HepG2 (cell line): ENCODE measurements around the gene C2orf81. TPM values are rescaled to one million over a fixed set of nuclear protein-coding genes. Genes with fewer than 3 reads are reported as not detected.

ENCODE experiments used
- LBX2 ChIP-seq: sonication (generic); formaldehyde crosslinking; IDR thresholded peaks from 2 replicates; pipeline ENCODE4 v1.5.0; 2020; ENCODE audit warnings: missing genetic modification reagents, mild to moderate bottlenecking, borderline replicate concordance
- NFE2L2 ChIP-seq: fragments of 150-350 bp; IDR thresholded peaks from 2 replicates; pipeline ENCODE4 v1.6.1; 2014; ENCODE audit warnings: low read length
- NFKBIZ ChIP-seq: IDR thresholded peaks from 2 replicates; pipeline ENCODE4 v1.6.1; 2018; ENCODE audit warnings: missing genetic modification reagents, missing compliant biosample characterization
- PHF8 ChIP-seq: sonication (generic); formaldehyde crosslinking; IDR thresholded peaks from 2 replicates; pipeline ENCODE4 v1.5.0; 2020; ENCODE audit warnings: missing genetic modification reagents
- PRDM4 ChIP-seq: sonication (generic); formaldehyde crosslinking; IDR thresholded peaks from 2 replicates; pipeline ENCODE4 v1.9.0; 2021; ENCODE audit warnings: missing genetic modification reagents, borderline replicate concordance
- PRMT3 ChIP-seq: sonication (generic); formaldehyde crosslinking; IDR thresholded peaks from 2 replicates; pipeline ENCODE4 v1.8.1; 2022; ENCODE audit warnings: low read depth, mild to moderate bottlenecking, moderate library complexity, missing genetic modification reagents, borderline replicate concordance
- RARA ChIP-seq: IDR thresholded peaks from 2 replicates; pipeline ENCODE4 v1.6.1; 2016; ENCODE audit warnings: missing genetic modification reagents, missing compliant biosample characterization
- RNF2 ChIP-seq: fragments of 450-650 bp; conservative IDR thresholded peaks from 2 replicates; pipeline ENCODE4 v1.6.1; 2016; ENCODE audit warnings: low read depth
- SAP130 ChIP-seq: IDR thresholded peaks from 2 replicates; pipeline ENCODE4 v1.6.1; 2016; ENCODE audit warnings: low read depth
- SMAD9 ChIP-seq: sonication (generic); formaldehyde crosslinking; IDR thresholded peaks from 2 replicates; pipeline ENCODE4 v1.5.1; 2020; ENCODE audit warnings: mild to moderate bottlenecking, missing genetic modification reagents
- TBL1XR1 ChIP-seq: fragments of 150-350 bp; IDR thresholded peaks from 2 replicates; pipeline ENCODE4 v1.6.1; 2014; ENCODE audit warnings: borderline replicate concordance, low read length; ENCODE audit not compliant: partially characterized antibody
- ZBTB42 ChIP-seq: sonication (generic); formaldehyde crosslinking; IDR thresholded peaks from 2 replicates; pipeline ENCODE4 v1.5.0; 2020; ENCODE audit warnings: mild to moderate bottlenecking, missing genetic modification reagents
- ZFP82 ChIP-seq: sonication (generic); formaldehyde crosslinking; IDR thresholded peaks from 2 replicates; pipeline ENCODE4 v1.5.1; 2020; ENCODE audit warnings: mild to moderate bottlenecking, missing genetic modification reagents, borderline replicate concordance
- ZNF17 ChIP-seq: sonication (generic); formaldehyde crosslinking; IDR thresholded peaks from 2 replicates; pipeline ENCODE4 v1.5.0; 2020; ENCODE audit warnings: mild to moderate bottlenecking, missing genetic modification reagents
- ZNF329 ChIP-seq: sonication (generic); formaldehyde crosslinking; IDR thresholded peaks from 2 replicates; pipeline ENCODE4 v1.9.0; 2021; ENCODE audit warnings: low read depth, mild to moderate bottlenecking, missing genetic modification reagents
- ZNF33B ChIP-seq: sonication (generic); formaldehyde crosslinking; IDR thresholded peaks from 2 replicates; pipeline ENCODE4 v1.5.1; 2020; ENCODE audit warnings: mild to moderate bottlenecking, missing genetic modification reagents
- ZNF577 ChIP-seq: sonication (generic); formaldehyde crosslinking; IDR thresholded peaks from 2 replicates; pipeline ENCODE4 v1.4.0; 2020; ENCODE audit warnings: mild to moderate bottlenecking, low read depth, missing genetic modification reagents, borderline replicate concordance
- ZNF605 ChIP-seq: sonication (generic); formaldehyde crosslinking; IDR thresholded peaks from 2 replicates; pipeline ENCODE4 v1.8.0; 2022; ENCODE audit warnings: mild to moderate bottlenecking, missing genetic modification reagents
- polyA plus RNA-seq, 8 experiments: library from polyadenylated mRNA; depleted of rRNA in 3 of 8; stranded (reverse) in 7 of 8; unstranded in 1 of 8; fragments of >200 nt; fragmentation: Illumina TruSeq in 4 of 8; extraction: Trizol in 4 of 8; gene quantifications; 2 replicates each; pipeline versions ENCODE4 v1.2.1 to v1.2.3, GENCODE V29; 2011 to 2016; ENCODE audit warnings: low read depth in 4 of 8, missing spikeins in 1 of 8, mixed read lengths in 1 of 8; ENCODE audit not compliant: insufficient read depth in 1 of 8
- total RNA-seq, 5 experiments: library from RNA; depleted of rRNA; stranded (reverse); fragments of >200 nt; fragmentation: Illumina TruSeq; extraction: Trizol; gene quantifications; 2 replicates each; pipeline ENCODE4 v1.2.3, GENCODE V29; 2016; ENCODE audit warnings: low read depth in 1 of 5
- TF ChIP-seq, protein P1 (sequence below): sonication (generic); formaldehyde crosslinking; conservative IDR thresholded peaks from 2 replicates; pipeline ENCODE4 v1.8.1; 2023; ENCODE audit warnings: missing genetic modification reagents

Gene C2orf81
- total and polyA plus RNA-seq, 2 of the 13 experiments (the other 11 are each of a cell fraction or from before 2014, with no cell fraction given), result 0.15 to 0.17 TPM

- TF ChIP-seq ZFP82 (CRISPR knock-in tag) (no peak), RARA (CRISPR knock-in tag) (peak; percentile 44; the same call in 1 of the 2 replicates), PRDM4 (CRISPR knock-in tag) (no peak), SMAD9 (CRISPR knock-in tag) (no peak), ZBTB42 (CRISPR knock-in tag) (no peak), TBL1XR1 (no peak), SAP130 (CRISPR knock-in tag) (peak; percentile 93), ZNF577 (0 out of 2 replicates have a peak, but pooled peaks have one; percentile 80), RNF2 (peak; percentile 23; the same call in 1 of the 2 replicates), ZNF33B (peak; percentile 72; the same call in 1 of the 2 replicates), PRMT3 (CRISPR knock-in tag) (no peak), NFKBIZ (CRISPR knock-in tag) (peak; percentile 36; the same call in 1 of the 2 replicates), PHF8 (peak; percentile 82), ZNF17 (CRISPR knock-in tag) (no peak), ZNF329 (peak; percentile 46; the same call in 1 of the 2 replicates), LBX2 (no peak), NFE2L2 (no peak), ZNF605 (CRISPR knock-in tag) (no peak; the same call in 1 of the 2 replicates)
- TF ChIP-seq, protein P1, sequence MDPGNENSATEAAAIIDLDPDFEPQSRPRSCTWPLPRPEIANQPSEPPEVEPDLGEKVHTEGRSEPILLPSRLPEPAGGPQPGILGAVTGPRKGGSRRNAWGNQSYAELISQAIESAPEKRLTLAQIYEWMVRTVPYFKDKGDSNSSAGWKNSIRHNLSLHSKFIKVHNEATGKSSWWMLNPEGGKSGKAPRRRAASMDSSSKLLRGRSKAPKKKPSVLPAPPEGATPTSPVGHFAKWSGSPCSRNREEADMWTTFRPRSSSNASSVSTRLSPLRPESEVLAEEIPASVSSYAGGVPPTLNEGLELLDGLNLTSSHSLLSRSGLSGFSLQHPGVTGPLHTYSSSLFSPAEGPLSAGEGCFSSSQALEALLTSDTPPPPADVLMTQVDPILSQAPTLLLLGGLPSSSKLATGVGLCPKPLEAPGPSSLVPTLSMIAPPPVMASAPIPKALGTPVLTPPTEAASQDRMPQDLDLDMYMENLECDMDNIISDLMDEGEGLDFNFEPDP (CRISPR knock-in tag), result 0 out of 2 replicates have a peak, but pooled peaks have one; percentile 99
Measured at GRCh38 chr2:74441690-74442482, 20.5 kb upstream of the C2orf81 start, which contains the start of gene RTKN (continued).
